Ramos (cell line): ENCODE measurements around the gene BLOC1S4.
"Not testable (repeated sequence)": the region's sequence is repeated elsewhere in the genome, so short reads cannot be mapped to it uniquely, and the experiment has no call there.

Experiments
- in situ Hi-C: fragments of 300-500 bp; cut with MboI; formaldehyde crosslinking; loops from one replicate; pipeline ENCODE4 v1.14.3; 2022; ENCODE audit warnings: low sequenced_read_pairs; ENCODE audit not compliant: unreplicated experiment

BLOC1S4 gene

GRCh38 chr4:6716018-6716911 is at the start of gene BLOC1S4:
BLOC1S4 (plus strand) TSS chr4:6716174; CDS start chr4:6716210, 36 bp downstream.
- in situ Hi-C loops: no loop called here

- in situ Hi-C loops: no loop called here
Measured at GRCh38 chr4:6668391-6668790, 47.6 kb upstream of the BLOC1S4 start.

- in situ Hi-C loops: no loop called here
Measured at GRCh38 chr4:6671648-6672047, 44.3 kb upstream of the BLOC1S4 start.

GRCh38 chr4:6672131-6672530 is 43.8 kb upstream of the BLOC1S4 start:
- in situ Hi-C loops: no loop called here

GRCh38 chr4:6672541-6673190 is 43.3 kb upstream of the BLOC1S4 start:
- in situ Hi-C loops: not testable (repeated sequence)

GRCh38 chr4:6673191-6673659 is 42.7 kb upstream of the BLOC1S4 start:
- in situ Hi-C loops: not testable (repeated sequence)

- in situ Hi-C loops: no loop called here
Measured at GRCh38 chr4:6673660-6674499, 42.1 kb upstream of the BLOC1S4 start.

GRCh38 chr4:6674500-6675149 is 41.3 kb upstream of the BLOC1S4 start:
- in situ Hi-C loops: no loop called here

GRCh38 chr4:6676722-6677558 is 39.0 kb upstream of the BLOC1S4 start:
- in situ Hi-C loops: no loop called here

- in situ Hi-C loops: no loop called here
Measured at GRCh38 chr4:6680372-6681034, 35.5 kb upstream of the BLOC1S4 start.

GRCh38 chr4:6681191-6681590 is 34.8 kb upstream of the BLOC1S4 start:
- in situ Hi-C loops: no loop called here

- in situ Hi-C loops: no loop called here
Measured at GRCh38 chr4:6682862-6683590, 32.9 kb upstream of the BLOC1S4 start.

- in situ Hi-C loops: no loop called here
Measured at GRCh38 chr4:6684656-6685055, 31.3 kb upstream of the BLOC1S4 start.

- in situ Hi-C loops: no loop called here
Measured at GRCh38 chr4:6686104-6686787, 29.7 kb upstream of the BLOC1S4 start.

- in situ Hi-C loops: no loop called here
Measured at GRCh38 chr4:6687947-6688878, 27.8 kb upstream of the BLOC1S4 start.

GRCh38 chr4:6688879-6689505 is 27.0 kb upstream of the BLOC1S4 start:
- in situ Hi-C loops: no loop called here
